Measurements from ENCODE around the gene CIC. TPM values are rescaled to one million over a fixed set of nuclear protein-coding genes. Genes with fewer than 3 reads are reported as not detected.

Gene CIC
- total RNA-seq, 1 donor from 2014 or later: 33.7 TPM

GRCh38 chr19:42244347-42245220 lies 24.5 kb upstream of the CIC start:
- DNase-seq: peak; percentile 97

GRCh38 chr19:42245231-42245630 lies 23.8 kb upstream of the CIC start:
- no peak for DNase-seq

GRCh38 chr19:42246143-42246921 lies 22.7 kb upstream of the CIC start:
- peak; percentile 83 for DNase-seq

- no peak for DNase-seq
Observed at GRCh38 chr19:42246922-42247639, 22.0 kb upstream of the CIC start.

GRCh38 chr19:42247640-42248199 lies 21.3 kb upstream of the CIC start:
- DNase-seq: no peak

GRCh38 chr19:42248270-42249148 lies 20.5 kb upstream of the CIC start:
- DNase-seq: no peak

- DNase-seq: no peak
Observed at GRCh38 chr19:42249149-42249750, 19.8 kb upstream of the CIC start.

GRCh38 chr19:42249769-42250168 lies 19.3 kb upstream of the CIC start:
- no peak for DNase-seq

- DNase-seq: peak; percentile 62
Observed at GRCh38 chr19:42250183-42250665, 18.8 kb upstream of the CIC start.

GRCh38 chr19:42250666-42251531 lies 18.2 kb upstream of the CIC start:
- peak; percentile 74 for DNase-seq

- DNase-seq: peak; percentile 14
Observed at GRCh38 chr19:42251572-42252358, 17.3 kb upstream of the CIC start.

GRCh38 chr19:42252365-42253244 lies 16.4 kb upstream of the CIC start:
- peak; percentile 83 for DNase-seq

GRCh38 chr19:42253245-42254088 lies 15.6 kb upstream of the CIC start:
- peak; percentile 88 for DNase-seq

GRCh38 chr19:42254089-42254849 lies 14.8 kb upstream of the CIC start:
- peak; percentile 91 for DNase-seq

- DNase-seq: peak; percentile 97
Observed at GRCh38 chr19:42254850-42255765, 13.9 kb upstream of the CIC start, which contains the start of gene ERF. ERF (minus strand) TSS chr19:42255128; CDS start chr19:42254999, 129 bp downstream.
